HFFc6 (cell line): ENCODE results near the gene INA. TPM values are rescaled to one million over a fixed set of nuclear protein-coding genes. Genes with fewer than 3 reads are reported as not detected.
"Not testable (repeated sequence)": the region's sequence is repeated elsewhere in the genome, so short reads cannot be mapped to it uniquely, and the experiment has no call there.

Experiments
- DNase-seq: peaks from one replicate; pipeline ENCODE4 v3.0.0-alpha.2; 2018
- H3K27ac Mint-ChIP-seq: 2 replicates; pipeline ENCODE4 v1.8.0; 2020; ENCODE audit warnings: mild to moderate bottlenecking, mixed read lengths
- H3K27me3 Mint-ChIP-seq: 2 replicates; pipeline ENCODE4 v1.8.0; 2021; ENCODE audit warnings: mild to moderate bottlenecking, moderate library complexity, mixed read lengths; ENCODE audit not compliant: insufficient read depth
- H3K36me3 Mint-ChIP-seq: 2 replicates; pipeline ENCODE4 v1.8.0; 2021; ENCODE audit warnings: low read depth, mixed read lengths
- H3K4me1 Mint-ChIP-seq: 2 replicates; pipeline ENCODE4 v1.8.0; 2020; ENCODE audit warnings: low read depth, mixed read lengths
- H3K4me3 Mint-ChIP-seq: 2 replicates; pipeline ENCODE4 v1.8.0; 2020; ENCODE audit warnings: mild to moderate bottlenecking, moderate library complexity, mixed read lengths
- H3K9me3 Mint-ChIP-seq: 2 replicates; pipeline ENCODE4 v1.8.0; 2020; ENCODE audit warnings: mild to moderate bottlenecking, mixed read lengths
- total RNA-seq, 6 experiments: library from RNA; stranded (reverse); fragmentation: NEBNext Ultra II Directional; extraction: Animal tissue kit (Norgen Biotek cat#: 25700); gene quantifications; 2 replicates in 1 of 6; 3 replicates in 5 of 6; pipeline ENCODE4 v1.2.3, GENCODE V29; 2021
- TF ChIP-seq, protein P1 (sequence below): fragments of 200-600 bp; sonication (generic); IDR thresholded peaks from 2 replicates; pipeline ENCODE4 v1.5.0; 2021; ENCODE audit warnings: antibody characterized with exemption, mild to moderate bottlenecking

INA gene
- total RNA-seq, 6 experiments from 2014 or later = 0.06 to 1.3 (median 0.10) TPM; not detected in 1

GRCh38 chr10:103235775-103236174 is 41.2 kb upstream of the INA start:
- Mint-ChIP-seq H3K27ac (no peak overlapping the region), H3K27me3 (no peaks in the 10 kb centered on the region)

DNA sequence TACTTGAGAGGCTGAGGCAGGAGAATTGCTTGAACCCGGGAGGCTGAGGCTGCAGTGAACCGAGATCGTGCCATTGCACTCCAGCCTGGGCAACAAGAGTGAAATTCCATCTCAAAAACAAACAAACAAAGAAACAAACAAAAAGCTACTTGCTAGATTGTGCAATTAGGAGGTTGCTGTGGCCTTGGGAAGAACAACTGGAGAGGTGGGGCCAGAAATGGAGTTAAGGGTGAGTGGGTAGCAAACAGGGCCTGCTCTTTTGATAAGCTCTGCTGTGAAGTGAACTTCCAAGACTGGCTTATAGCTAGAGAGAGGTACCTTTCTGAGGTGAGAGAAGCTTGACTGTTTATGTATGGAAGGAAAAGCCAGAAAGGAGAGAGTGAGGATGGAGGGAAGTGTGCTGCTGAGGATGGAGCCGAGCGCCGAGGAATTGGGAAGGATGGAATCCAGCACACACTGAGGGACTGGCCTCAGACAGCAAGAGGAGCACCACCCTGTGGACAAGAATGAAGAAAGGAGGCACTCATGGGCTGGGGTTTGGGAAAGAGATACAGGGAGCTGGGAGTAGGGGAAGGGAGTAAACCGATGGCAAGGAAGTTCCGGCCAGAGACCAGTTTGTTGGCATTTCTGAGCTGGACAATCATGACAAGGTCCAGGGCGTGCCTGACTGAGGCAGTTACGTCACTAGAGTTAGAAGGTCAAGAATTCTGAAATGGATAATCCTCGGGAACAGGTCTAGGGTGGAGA is 38.3 kb upstream of the INA start:
- TF ChIP-seq, protein P1, sequence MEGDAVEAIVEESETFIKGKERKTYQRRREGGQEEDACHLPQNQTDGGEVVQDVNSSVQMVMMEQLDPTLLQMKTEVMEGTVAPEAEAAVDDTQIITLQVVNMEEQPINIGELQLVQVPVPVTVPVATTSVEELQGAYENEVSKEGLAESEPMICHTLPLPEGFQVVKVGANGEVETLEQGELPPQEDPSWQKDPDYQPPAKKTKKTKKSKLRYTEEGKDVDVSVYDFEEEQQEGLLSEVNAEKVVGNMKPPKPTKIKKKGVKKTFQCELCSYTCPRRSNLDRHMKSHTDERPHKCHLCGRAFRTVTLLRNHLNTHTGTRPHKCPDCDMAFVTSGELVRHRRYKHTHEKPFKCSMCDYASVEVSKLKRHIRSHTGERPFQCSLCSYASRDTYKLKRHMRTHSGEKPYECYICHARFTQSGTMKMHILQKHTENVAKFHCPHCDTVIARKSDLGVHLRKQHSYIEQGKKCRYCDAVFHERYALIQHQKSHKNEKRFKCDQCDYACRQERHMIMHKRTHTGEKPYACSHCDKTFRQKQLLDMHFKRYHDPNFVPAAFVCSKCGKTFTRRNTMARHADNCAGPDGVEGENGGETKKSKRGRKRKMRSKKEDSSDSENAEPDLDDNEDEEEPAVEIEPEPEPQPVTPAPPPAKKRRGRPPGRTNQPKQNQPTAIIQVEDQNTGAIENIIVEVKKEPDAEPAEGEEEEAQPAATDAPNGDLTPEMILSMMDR = peak; percentile 74
- H3K4me3 Mint-ChIP-seq = peak overlapping the region; percentile 8
- no peaks in the 10 kb centered on the region for H3K27me3 Mint-ChIP-seq
- no peaks in the 10 kb centered on the region for H3K9me3 Mint-ChIP-seq
- peaks cover 33% of the 10 kb centered on the region for H3K4me1 Mint-ChIP-seq
- peak; percentile 56 for DNase-seq
- no peaks in the 10 kb centered on the region for H3K36me3 Mint-ChIP-seq
- peak overlapping the region; percentile 73 for H3K27ac Mint-ChIP-seq

More at GRCh38 chr10:103235775-103236174, 41.2 kb upstream of the INA start:
- Mint-ChIP-seq H3K9me3 (no peaks in the 10 kb centered on the region), H3K4me3 (no peak overlapping the region), H3K36me3 (no peaks in the 10 kb centered on the region), H3K4me1 (peaks cover 47% of the 10 kb centered on the region)
- TF ChIP-seq, protein P1 = no peak
- DNase-seq = no peak

DNA sequence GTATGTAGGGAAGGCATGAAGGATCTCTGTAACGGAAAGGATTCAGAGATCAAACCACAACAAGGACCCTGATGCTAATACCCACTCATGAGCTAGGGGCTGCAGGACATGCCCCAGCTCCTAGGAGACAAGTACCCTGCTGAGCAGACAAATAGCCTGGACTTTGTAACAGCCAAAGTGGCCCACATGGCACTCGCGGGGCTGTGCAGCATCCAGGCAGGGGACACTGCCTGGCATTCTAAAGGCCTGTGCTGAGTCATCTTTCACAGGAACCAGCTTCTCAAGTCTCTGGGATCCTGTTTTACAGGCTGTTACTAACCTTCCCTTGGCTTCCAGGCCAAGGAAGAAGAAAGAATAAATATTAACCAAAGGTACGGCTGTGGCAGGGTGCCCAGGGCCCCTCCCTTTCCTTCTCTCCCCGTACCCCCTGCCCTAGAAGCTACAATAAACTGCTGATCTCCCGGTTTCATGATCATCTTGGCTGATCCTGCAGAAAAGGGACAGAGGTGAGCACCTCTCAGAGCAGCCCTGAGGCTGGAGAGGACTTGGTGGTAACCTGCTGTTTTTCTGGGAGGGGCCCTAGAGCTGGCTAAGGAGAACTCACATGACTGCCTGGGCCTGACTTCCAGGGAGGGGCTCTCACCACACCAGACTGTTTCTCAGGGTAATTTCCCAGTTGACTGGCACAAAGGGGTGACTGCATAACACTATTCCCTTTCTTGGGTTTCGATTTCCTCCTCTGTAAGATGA is 35.5 kb upstream of the INA start:
- Mint-ChIP-seq H3K27ac (peak overlapping the region; percentile 73), H3K4me1 (peaks cover 38% of the 10 kb centered on the region), H3K9me3 (no peaks in the 10 kb centered on the region), H3K36me3 (no peaks in the 10 kb centered on the region), H3K27me3 (peaks cover 7% of the 10 kb centered on the region), H3K4me3 (no peak overlapping the region; the same call in 1 of the 2 replicates)
- TF ChIP-seq, protein P1 = no peak
- peak; percentile 43 for DNase-seq

DNA sequence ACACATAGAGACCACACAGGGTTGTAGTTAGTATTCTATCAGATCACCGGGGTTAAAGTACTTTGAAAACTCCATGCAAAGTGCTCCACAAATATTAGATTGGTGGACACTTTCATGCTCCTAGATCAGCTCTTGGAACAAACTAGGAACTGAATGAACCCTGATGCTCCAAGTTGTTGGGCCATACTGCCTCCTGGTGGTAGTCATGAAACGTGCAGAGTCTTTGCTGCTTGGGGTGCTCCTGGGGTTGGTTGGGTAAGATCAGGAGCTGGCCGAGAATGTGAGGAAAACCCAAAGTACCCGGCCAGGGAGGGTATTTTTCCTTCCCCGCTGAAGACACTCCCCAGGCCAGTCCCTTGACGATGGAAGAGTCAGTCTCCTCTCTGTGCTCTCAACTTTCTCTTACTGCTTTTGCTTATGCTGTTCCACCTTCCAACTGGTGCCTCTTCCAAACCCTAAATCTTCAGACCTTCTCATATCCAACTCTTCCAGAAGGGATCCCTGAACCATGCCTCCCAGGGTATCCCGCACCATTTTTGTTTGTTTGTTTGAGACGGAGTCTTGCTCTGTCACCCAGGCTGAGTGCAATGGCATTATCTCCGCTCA is 32.2 kb upstream of the INA start:
- Mint-ChIP-seq H3K36me3 (no peaks in the 10 kb centered on the region), H3K27me3 (peaks cover 9% of the 10 kb centered on the region), H3K4me3 (no peak overlapping the region), H3K9me3 (no peaks in the 10 kb centered on the region), H3K4me1 (peaks cover 29% of the 10 kb centered on the region), H3K27ac (no peak overlapping the region)
- DNase-seq = peak; percentile 70
- TF ChIP-seq, protein P1 = peak; percentile 96

- H3K9me3 Mint-ChIP-seq, H3K36me3 Mint-ChIP-seq, H3K27ac Mint-ChIP-seq, DNase-seq, H3K4me3 Mint-ChIP-seq: not testable (repeated sequence)
- peaks cover 22% of the 10 kb centered on the region for H3K4me1 Mint-ChIP-seq
- peaks cover 12% of the 10 kb centered on the region for H3K27me3 Mint-ChIP-seq
Measured at GRCh38 chr10:103245587-103245986, 31.4 kb upstream of the INA start, which contains the start of gene RPEL1. TSS of gene RPEL1 (plus strand) at chr10:103245887. CDS start at chr10:103245997, 110 bp downstream.
